Esophagus muscularis mucosa (tissue), 3 donors: ENCODE data around the gene KRTAP4-8.
"Not testable (repeated sequence)": the region's sequence is repeated elsewhere in the genome, so short reads cannot be mapped to it uniquely, and the experiment has no call there.

Experiments
- POLR2A ChIP-seq: fragments of 450-650 bp; IDR thresholded peaks from one replicate; pipeline ENCODE4 v1.6.1; 2017; ENCODE audit warnings: antibody characterized with exemption, moderate library complexity, mild to moderate bottlenecking, low read depth
- POLR2AphosphoS5 ChIP-seq, 2 donors: sonication (generic); formaldehyde crosslinking; IDR thresholded peaks; one replicate each; pipeline ENCODE4 v1.6.1; 2017; ENCODE audit warnings: antibody characterized with exemption in 2 of 2
- TF ChIP-seq, protein P1 (sequence below), 3 experiments: fragments of 200-600 bp in 2 of 3; fragments of 450-650 bp in 1 of 3; sonication (generic) in 2 of 3; IDR thresholded peaks; one replicate each; pipeline ENCODE4 v1.5.1; 2017 to 2019; ENCODE audit warnings: antibody characterized with exemption in 3 of 3, mild to moderate bottlenecking in 2 of 3, moderate library complexity in 1 of 3

DNA sequence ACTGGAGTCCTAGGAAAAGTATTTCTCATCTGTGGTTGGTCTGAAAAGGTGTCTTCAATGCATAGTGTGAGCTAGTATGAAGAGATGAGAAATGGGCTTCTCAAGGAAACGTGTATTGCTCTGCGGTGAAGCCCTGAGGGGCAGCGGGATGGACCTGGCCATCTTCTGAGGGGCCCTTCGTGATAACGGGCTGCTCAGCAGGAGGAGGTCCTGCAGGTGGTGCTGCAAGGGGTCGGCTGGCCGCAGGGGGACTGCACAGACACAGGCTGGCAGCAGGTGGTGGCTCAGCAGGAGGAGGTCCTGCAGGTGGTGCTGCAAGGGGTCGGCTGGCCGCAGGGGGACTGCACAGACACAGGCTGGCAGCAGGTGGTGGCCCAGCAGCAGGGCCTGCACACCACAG, 43.4 kb downstream of the KRTAP4-8 start:
- TF ChIP-seq, protein P1, sequence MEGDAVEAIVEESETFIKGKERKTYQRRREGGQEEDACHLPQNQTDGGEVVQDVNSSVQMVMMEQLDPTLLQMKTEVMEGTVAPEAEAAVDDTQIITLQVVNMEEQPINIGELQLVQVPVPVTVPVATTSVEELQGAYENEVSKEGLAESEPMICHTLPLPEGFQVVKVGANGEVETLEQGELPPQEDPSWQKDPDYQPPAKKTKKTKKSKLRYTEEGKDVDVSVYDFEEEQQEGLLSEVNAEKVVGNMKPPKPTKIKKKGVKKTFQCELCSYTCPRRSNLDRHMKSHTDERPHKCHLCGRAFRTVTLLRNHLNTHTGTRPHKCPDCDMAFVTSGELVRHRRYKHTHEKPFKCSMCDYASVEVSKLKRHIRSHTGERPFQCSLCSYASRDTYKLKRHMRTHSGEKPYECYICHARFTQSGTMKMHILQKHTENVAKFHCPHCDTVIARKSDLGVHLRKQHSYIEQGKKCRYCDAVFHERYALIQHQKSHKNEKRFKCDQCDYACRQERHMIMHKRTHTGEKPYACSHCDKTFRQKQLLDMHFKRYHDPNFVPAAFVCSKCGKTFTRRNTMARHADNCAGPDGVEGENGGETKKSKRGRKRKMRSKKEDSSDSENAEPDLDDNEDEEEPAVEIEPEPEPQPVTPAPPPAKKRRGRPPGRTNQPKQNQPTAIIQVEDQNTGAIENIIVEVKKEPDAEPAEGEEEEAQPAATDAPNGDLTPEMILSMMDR (IDR thresholded peaks at IDR 0.05) = not testable (repeated sequence)
- TF ChIP-seq POLR2AphosphoS5 (IDR thresholded peaks at IDR 0.05); POLR2A: not testable (repeated sequence)
